Endothelial cell (in vitro differentiated cells): ENCODE data around the gene REPIN1. TPM values are rescaled to one million over a fixed set of nuclear protein-coding genes. Genes with fewer than 3 reads are reported as not detected.

ENCODE experiments used
- DNase-seq: peaks from one replicate; pipeline ENCODE4 v3.0.0; 2021; ENCODE audit warnings: low spot score
- H3K27ac Mint-ChIP-seq: one replicate; pipeline ENCODE4 v1.8.0; 2021; ENCODE audit warnings: mixed read lengths, inconsistent platforms; ENCODE audit not compliant: unreplicated experiment
- H3K27me3 Mint-ChIP-seq: one replicate; pipeline ENCODE4 v1.8.0; 2021; ENCODE audit warnings: mild to moderate bottlenecking, moderate library complexity, mixed read lengths, inconsistent platforms; ENCODE audit not compliant: unreplicated experiment
- H3K36me3 Mint-ChIP-seq: one replicate; pipeline ENCODE4 v1.8.0; 2021; ENCODE audit warnings: mild to moderate bottlenecking, low read depth, mixed read lengths, inconsistent platforms; ENCODE audit not compliant: unreplicated experiment
- H3K4me1 Mint-ChIP-seq: one replicate; pipeline ENCODE4 v1.8.0; 2021; ENCODE audit warnings: mild to moderate bottlenecking, mixed read lengths, inconsistent platforms; ENCODE audit not compliant: unreplicated experiment
- H3K4me3 Mint-ChIP-seq: one replicate; pipeline ENCODE4 v1.8.0; 2021; ENCODE audit warnings: mild to moderate bottlenecking, mixed read lengths, inconsistent platforms; ENCODE audit not compliant: unreplicated experiment
- H3K9me3 Mint-ChIP-seq: one replicate; pipeline ENCODE4 v1.8.0; 2021; ENCODE audit warnings: mixed read lengths, inconsistent platforms; ENCODE audit not compliant: unreplicated experiment
- total RNA-seq: library from RNA; stranded (reverse); fragmentation: NEBNext Ultra II Directional; extraction: Animal tissue kit (Norgen Biotek cat#: 25700); gene quantifications from one replicate; pipeline ENCODE4 v1.2.1, GENCODE V29; 2021; ENCODE audit not compliant: unreplicated experiment
- TF ChIP-seq, protein P1 (sequence below): fragments of 200-600 bp; sonication (generic); IDR thresholded peaks from one replicate; pipeline ENCODE4 v1.5.0; 2021; ENCODE audit warnings: antibody characterized with exemption; ENCODE audit not compliant: unreplicated experiment

The REPIN1 gene
- total RNA-seq, 1 donor from 2014 or later = 138 TPM

DNA sequence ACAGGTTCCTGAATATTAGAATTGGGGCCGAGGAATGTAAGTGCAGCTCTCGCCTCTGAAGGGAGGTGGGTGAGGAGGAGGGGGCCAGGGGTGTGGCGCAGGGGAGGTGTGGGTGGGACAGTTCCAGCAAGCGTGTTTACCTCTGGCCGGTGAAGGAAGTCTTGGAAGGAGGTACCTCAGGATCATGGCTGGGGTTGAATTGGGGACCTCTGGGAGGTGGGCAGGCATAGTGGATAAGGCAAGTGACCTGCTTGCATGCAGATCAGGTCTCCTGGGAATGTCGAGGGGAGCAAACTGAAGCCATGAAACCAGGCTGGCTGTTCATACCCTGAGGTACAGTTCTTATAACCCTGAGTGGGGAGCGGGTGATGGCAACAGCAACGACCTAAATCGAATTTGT is 12.5 kb downstream of the REPIN1 start:
- peaks cover 40% of the 10 kb centered on the region for H3K4me1 Mint-ChIP-seq
- TF ChIP-seq, protein P1, sequence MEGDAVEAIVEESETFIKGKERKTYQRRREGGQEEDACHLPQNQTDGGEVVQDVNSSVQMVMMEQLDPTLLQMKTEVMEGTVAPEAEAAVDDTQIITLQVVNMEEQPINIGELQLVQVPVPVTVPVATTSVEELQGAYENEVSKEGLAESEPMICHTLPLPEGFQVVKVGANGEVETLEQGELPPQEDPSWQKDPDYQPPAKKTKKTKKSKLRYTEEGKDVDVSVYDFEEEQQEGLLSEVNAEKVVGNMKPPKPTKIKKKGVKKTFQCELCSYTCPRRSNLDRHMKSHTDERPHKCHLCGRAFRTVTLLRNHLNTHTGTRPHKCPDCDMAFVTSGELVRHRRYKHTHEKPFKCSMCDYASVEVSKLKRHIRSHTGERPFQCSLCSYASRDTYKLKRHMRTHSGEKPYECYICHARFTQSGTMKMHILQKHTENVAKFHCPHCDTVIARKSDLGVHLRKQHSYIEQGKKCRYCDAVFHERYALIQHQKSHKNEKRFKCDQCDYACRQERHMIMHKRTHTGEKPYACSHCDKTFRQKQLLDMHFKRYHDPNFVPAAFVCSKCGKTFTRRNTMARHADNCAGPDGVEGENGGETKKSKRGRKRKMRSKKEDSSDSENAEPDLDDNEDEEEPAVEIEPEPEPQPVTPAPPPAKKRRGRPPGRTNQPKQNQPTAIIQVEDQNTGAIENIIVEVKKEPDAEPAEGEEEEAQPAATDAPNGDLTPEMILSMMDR = no peak
- H3K4me3 Mint-ChIP-seq = no peak overlapping the region
- H3K27ac Mint-ChIP-seq = no peak overlapping the region
- H3K9me3 Mint-ChIP-seq = no peaks in the 10 kb centered on the region
- H3K27me3 Mint-ChIP-seq = peaks cover 22% of the 10 kb centered on the region
- no peak for DNase-seq
- H3K36me3 Mint-ChIP-seq = peaks cover 11% of the 10 kb centered on the region

DNA sequence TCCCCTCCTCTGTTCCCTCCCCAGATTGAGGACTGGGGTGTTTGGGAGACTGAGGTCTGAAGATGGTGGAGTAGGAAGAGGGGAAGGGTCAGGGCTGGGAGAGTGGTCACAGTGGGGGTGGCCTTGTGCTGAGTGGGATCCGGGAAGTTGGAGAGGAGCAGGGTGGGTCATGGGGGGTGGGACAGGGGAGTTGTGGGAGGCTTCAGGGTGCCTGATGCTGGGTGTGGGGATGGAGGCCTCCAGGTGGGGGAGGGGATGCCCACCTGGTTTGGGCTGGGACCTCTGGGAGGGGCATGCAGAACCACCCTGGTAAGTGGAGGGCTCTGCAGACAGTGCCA is 13.1 kb downstream of the REPIN1 start:
- H3K27me3 Mint-ChIP-seq = peaks cover 17% of the 10 kb centered on the region
- H3K9me3 Mint-ChIP-seq = no peaks in the 10 kb centered on the region
- no peak for DNase-seq
- TF ChIP-seq, protein P1 = no peak
- H3K36me3 Mint-ChIP-seq = peaks cover 9% of the 10 kb centered on the region
- peaks cover 33% of the 10 kb centered on the region for H3K4me1 Mint-ChIP-seq
- no peak overlapping the region for H3K27ac Mint-ChIP-seq
- H3K4me3 Mint-ChIP-seq = no peak overlapping the region

DNA sequence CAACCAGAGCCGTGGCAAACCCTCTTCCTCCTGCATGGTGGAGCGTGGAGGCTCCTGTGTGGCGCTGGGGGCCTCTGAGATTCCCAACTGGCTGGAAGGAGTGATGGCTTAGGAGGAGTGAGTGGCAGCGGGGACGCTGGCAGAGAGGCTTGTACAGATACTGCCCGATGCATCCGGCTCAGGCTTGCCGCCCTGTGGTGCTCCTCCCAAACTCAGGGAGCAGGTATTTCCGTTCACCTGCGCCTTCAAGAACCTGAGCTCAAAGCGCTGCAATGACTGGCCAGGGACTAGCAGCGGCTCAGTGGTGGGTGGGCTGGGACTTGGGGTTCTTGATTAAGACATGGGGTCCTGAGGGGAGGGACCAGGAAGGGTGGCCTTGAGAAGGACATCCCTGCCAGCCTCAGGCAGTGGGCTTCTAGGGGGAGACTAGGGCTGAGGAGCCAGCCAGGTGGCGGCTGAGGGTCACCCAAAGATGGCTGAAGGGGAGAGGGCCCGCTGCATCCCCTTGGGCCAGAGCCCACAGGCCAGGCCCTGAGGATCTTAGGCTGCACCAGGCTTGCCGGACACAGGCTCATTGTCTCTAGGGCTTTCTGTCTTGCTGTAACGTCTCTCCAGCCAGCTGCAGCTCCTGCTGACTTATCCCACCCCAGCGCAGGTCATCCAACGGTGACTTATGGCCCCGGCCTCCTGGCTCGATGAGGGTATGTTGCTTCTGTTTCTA is 13.7 kb downstream of the REPIN1 start:
- H3K9me3 Mint-ChIP-seq = no peaks in the 10 kb centered on the region
- peaks cover 9% of the 10 kb centered on the region for H3K36me3 Mint-ChIP-seq
- H3K27ac Mint-ChIP-seq = no peak overlapping the region
- H3K4me3 Mint-ChIP-seq = peak overlapping the region; percentile 11
- TF ChIP-seq, protein P1 = no peak
- peaks cover 30% of the 10 kb centered on the region for H3K4me1 Mint-ChIP-seq
- DNase-seq = no peak
- H3K27me3 Mint-ChIP-seq = peaks cover 17% of the 10 kb centered on the region

DNA sequence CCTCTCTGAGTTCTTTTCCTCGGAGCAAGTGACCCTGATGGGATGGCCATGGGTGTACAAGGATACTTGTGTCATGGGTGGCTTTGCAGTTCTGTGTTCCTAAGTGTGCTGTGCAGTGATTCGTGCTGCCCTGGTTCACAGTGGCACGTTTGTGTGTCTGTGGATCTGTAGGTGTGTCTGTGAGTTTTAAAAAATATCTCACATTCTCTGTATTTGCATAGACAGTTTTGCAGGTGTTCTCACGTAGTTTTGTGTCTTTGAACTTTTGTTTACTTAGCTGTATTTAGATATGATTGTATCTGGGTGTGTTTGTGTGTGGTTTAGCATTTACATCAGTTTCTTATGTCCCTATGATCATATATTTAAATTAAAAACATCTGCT is 14.2 kb downstream of the REPIN1 start:
- H3K4me3 Mint-ChIP-seq = peak overlapping the region; percentile 11
- TF ChIP-seq, protein P1 = no peak
- H3K36me3 Mint-ChIP-seq = peaks cover 9% of the 10 kb centered on the region
- H3K27ac Mint-ChIP-seq = peak overlapping the region; percentile 30
- H3K4me1 Mint-ChIP-seq = peaks cover 24% of the 10 kb centered on the region
- H3K9me3 Mint-ChIP-seq = no peaks in the 10 kb centered on the region
- H3K27me3 Mint-ChIP-seq = peaks cover 19% of the 10 kb centered on the region
- no peak for DNase-seq

DNA sequence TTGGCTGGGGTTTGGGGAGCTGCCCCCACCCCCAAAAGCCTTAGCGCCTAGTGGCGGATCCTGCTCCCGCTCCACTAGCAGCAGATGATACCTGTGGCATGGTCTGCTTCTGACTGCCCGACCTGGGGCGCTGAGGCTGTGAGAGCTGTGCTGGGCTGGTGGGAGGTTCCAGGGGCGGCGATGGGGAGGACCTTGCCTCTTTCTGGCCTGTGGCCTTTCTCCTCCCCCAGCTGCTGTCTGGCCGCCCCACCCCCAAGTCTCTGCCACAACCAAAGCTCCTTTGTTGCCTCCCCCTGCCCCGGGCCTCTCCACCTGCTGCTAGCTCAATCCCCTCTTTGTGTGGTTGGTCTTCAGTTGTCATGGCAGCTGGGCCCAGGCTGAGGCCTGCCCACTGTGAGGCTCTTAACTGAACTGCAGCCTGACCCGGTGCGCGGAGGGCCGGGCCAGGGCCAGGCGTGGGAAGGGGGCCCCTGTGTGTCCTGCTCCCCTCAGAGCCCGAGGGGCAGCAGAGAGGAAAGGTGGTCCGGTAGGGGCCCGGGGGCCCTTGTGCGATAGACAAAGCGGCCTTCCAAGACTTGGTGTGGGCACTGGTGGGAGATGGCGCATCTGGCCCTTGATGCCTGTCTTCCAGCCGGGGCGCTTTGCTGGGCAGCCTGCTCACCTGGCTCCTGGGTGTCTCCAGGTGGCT is 15.2 kb downstream of the REPIN1 start:
- Mint-ChIP-seq H3K4me1 (peaks cover 21% of the 10 kb centered on the region), H3K4me3 (no peak overlapping the region), H3K27ac (peak overlapping the region; percentile 48), H3K9me3 (no peaks in the 10 kb centered on the region), H3K27me3 (peaks cover 19% of the 10 kb centered on the region), H3K36me3 (peaks cover 9% of the 10 kb centered on the region)
- TF ChIP-seq, protein P1 = no peak
- DNase-seq = peak; percentile 54
